T47D (cell line): ENCODE measurements around the gene QRFP.

Experiments
- DNase-seq, 2 experiments: peaks; one replicate each; pipeline versions ENCODE4 v3.0.0 to v3.0.0-alpha.2; 2011 to 2012; ENCODE audit warnings: low read depth in 1 of 2, low spot score in 1 of 2
- JUND ChIP-seq: IDR thresholded peaks from 2 replicates; pipeline ENCODE4 v1.6.1; 2012; ENCODE audit warnings: low read depth
- in situ Hi-C: cut with HindIII; loops from 2 replicates; pipeline ENCODE4 v1.10.0; 2016; ENCODE audit warnings: low sequenced_read_pairs, low pct_unique_long_range_greater_than_20kb

QRFP gene

DNA sequence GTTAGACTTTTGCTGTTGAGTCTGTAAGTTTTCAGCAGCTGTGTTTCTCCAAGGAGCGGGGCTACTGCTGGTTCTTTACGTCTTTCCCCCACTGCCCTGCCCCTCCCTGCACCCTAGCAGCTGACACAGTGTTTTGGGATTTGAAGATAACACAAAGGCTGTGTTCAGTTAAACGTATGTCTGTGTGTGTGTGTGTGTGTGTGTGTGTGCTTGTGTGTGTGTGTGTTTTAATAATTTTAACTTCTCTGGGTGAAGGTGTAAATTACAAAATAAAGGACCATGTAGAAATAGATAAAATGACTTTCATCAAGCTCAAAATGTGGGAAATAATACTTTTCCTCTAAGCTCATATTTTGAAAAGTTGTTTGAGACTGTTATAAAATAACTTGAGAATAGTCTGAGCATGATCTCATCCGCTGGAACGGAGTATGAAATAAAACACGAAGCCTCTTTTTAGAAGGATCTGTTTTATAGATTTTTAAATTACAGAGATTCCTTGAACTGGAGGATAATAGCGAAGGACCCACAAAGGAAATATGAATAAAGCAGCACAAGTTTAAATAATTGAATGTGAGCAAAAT lies 50.6 kb downstream of the QRFP start:
- in situ Hi-C loops, result no loop called here
- no peak for TF ChIP-seq JUND
- DNase-seq, result no peak

DNA sequence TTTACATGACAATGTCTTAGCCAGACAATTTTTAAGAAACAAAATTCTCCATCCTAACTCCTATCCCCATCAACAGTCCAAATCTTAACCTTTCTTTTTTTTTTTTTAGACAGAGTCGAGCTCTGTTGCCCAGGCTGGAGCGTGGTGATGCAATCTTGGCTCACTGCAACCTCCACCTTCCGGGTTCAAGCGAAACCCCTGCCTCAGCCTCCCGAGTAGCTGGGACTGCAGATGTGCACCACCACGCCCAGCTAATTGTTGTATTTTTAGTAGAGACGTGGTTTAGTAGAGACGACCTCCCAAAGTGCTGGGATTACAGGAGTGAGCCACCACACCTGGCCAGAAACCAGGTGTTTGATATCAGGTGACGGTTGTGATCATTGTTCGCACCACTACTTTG lies 51.4 kb downstream of the QRFP start:
- no peak for TF ChIP-seq JUND
- DNase-seq, result no peak
- in situ Hi-C loops, result no loop called here

DNA sequence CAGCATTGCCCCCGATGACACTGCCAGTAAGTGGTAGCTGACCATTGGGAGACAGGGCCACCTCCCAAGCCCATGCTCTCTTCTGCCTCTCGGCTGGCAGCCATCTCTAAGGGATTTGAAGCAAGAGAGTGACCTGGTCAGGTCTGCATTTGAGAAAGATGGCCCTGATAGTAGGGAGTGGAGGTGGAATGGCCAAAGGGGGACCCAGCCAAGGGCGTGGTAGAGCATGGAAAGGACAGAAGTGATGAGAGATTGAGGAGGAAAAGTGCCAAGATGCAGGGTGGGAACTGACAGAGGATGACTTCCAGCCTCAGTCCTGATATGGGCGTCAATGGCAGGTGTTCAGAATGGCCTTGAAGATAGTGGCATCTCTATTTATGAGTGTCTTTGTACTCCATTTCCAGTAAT lies 52.6 kb downstream of the QRFP start:
- no peak for TF ChIP-seq JUND
- no peak for DNase-seq
- in situ Hi-C loops, result no loop called here

DNA sequence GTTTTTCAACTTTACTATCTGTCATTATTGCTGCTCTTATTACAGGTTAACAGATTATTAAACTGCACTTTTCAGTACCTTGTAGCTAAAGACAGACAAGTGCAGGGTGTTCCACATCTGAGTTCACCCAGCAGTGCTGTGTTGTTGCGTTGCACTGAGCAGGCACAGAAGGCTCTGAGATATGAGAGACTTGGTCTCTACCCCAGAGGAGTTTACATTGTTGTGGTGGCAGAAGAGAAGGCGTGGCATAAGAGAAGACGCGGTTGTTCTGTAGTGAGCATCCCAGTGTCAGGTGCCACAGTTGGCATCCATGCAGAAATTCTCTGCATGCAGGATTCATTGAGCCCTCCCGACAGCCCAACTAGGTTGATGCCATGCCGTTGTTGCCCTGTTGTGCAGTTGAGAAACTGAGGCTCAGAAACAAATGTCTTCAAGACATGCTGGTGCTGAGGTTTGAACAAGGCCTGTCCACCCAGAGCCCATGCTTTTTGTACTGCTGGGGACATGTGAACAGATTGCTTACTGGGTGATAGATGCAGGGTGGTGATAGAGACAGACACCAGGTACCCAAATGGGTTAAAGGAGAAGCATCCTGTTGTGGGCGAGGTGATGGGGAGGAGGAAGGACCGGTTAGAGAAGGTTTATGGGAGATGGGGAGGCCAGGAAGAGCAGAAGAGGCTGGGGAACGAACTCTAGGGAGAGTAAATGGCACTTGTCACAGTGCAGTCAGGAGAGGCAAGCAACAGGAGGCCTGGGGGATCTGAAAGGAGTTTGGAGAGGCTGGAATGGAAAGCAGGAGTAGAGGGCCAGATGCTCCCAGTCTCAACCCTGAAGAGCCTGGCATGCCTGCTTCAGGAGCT lies 53.3 kb downstream of the QRFP start:
- DNase-seq, result no peak
- no peak for TF ChIP-seq JUND
- in situ Hi-C loops, result no loop called here
